Hepatocyte (in vitro differentiated cells): ENCODE data around the gene ARIH1.
"Not testable (repeated sequence)": the region's sequence is repeated elsewhere in the genome, so short reads cannot be mapped to it uniquely, and the experiment has no call there.

Experiments used
- EZH2 ChIP-seq: fragments of 200-600 bp; sonication (generic); IDR thresholded peaks from 2 replicates; pipeline ENCODE4 v1.6.1; 2016; ENCODE audit warnings: antibody characterized with exemption, mild to moderate bottlenecking, borderline replicate concordance
- TF ChIP-seq, protein P1 (sequence below): fragments of 200-600 bp; sonication (generic); IDR thresholded peaks from 2 replicates; pipeline ENCODE4 v1.5.1; 2016; ENCODE audit warnings: antibody characterized with exemption, mild to moderate bottlenecking; ENCODE audit not compliant: poor library complexity

DNA sequence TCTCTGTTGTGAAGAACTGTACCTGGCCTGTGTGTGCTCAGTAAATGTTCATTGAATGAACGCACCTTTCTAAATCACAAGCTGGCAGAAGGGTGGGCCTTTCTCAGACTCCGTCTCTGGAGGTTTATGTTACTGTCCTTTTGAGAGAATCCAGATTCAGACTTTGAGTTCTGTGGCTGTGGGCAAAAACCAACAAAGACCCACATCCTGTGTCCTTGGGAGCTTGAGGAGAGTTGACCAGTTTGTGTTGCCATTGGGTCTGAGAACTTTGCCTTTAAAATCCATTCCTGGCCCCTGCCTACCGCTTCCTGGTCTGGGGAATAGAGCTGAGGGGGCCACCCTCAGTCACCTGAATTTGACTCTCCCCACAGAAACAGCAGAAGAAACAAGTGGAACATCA lies 134.0 kb downstream of the ARIH1 start:
- TF ChIP-seq, protein P1, sequence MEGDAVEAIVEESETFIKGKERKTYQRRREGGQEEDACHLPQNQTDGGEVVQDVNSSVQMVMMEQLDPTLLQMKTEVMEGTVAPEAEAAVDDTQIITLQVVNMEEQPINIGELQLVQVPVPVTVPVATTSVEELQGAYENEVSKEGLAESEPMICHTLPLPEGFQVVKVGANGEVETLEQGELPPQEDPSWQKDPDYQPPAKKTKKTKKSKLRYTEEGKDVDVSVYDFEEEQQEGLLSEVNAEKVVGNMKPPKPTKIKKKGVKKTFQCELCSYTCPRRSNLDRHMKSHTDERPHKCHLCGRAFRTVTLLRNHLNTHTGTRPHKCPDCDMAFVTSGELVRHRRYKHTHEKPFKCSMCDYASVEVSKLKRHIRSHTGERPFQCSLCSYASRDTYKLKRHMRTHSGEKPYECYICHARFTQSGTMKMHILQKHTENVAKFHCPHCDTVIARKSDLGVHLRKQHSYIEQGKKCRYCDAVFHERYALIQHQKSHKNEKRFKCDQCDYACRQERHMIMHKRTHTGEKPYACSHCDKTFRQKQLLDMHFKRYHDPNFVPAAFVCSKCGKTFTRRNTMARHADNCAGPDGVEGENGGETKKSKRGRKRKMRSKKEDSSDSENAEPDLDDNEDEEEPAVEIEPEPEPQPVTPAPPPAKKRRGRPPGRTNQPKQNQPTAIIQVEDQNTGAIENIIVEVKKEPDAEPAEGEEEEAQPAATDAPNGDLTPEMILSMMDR = not testable (repeated sequence)
- TF ChIP-seq EZH2 = not testable (repeated sequence)
